BLaER1 (cell line): ENCODE results near the gene SIK3.

Experiments
- H3K27ac ChIP-seq: shearing (Covaris generic); formaldehyde crosslinking; 2 replicates; pipeline ENCODE4 v1.8.1; 2022
- H3K27me3 ChIP-seq: shearing (Covaris generic); formaldehyde crosslinking; 2 replicates; pipeline ENCODE4 v1.8.1; 2022
- H3K36me3 ChIP-seq: shearing (Covaris generic); formaldehyde crosslinking; 2 replicates; pipeline ENCODE4 v1.8.1; 2022
- H3K4me1 ChIP-seq: shearing (Covaris generic); formaldehyde crosslinking; 2 replicates; pipeline ENCODE4 v1.8.1; 2022
- H3K4me2 ChIP-seq: shearing (Covaris generic); formaldehyde crosslinking; 2 replicates; pipeline ENCODE4 v1.8.1; 2022
- H3K4me3 ChIP-seq: shearing (Covaris generic); formaldehyde crosslinking; 2 replicates; pipeline ENCODE4 v1.8.1; 2022
- H3K9ac ChIP-seq: shearing (Covaris generic); formaldehyde crosslinking; 2 replicates; pipeline ENCODE4 v1.8.1; 2022
- H3K9me3 ChIP-seq: shearing (Covaris generic); formaldehyde crosslinking; 2 replicates; pipeline ENCODE4 v1.8.1; 2022
- H4K20me1 ChIP-seq: shearing (Covaris generic); formaldehyde crosslinking; 2 replicates; pipeline ENCODE4 v1.8.1; 2022
- Cebpa-rat ChIP-seq: shearing (Covaris generic); IDR thresholded peaks from 2 replicates; pipeline ENCODE4 v1.8.1; 2022

Gene SIK3

GRCh38 chr11:116890193-116890592 lies 208.0 kb downstream of the SIK3 start:
- Histone ChIP-seq H3K4me2 (no peak overlapping the region), H3K9me3 (no peaks in the 10 kb centered on the region), H4K20me1 (no peaks in the 10 kb centered on the region), H3K27ac (no peak overlapping the region), H3K4me1 (peaks cover 6% of the 10 kb centered on the region; the same call in 1 of the 2 replicates), H3K36me3 (peaks cover 24% of the 10 kb centered on the region), H3K9ac (no peak overlapping the region), H3K4me3 (no peak overlapping the region), H3K27me3 (no peaks in the 10 kb centered on the region)
- no peak for TF ChIP-seq Cebpa-rat

GRCh38 chr11:116888884-116889549 lies 209.2 kb downstream of the SIK3 start:
- Histone ChIP-seq H3K9me3 (no peaks in the 10 kb centered on the region), H4K20me1 (no peaks in the 10 kb centered on the region), H3K4me3 (no peak overlapping the region), H3K9ac (no peak overlapping the region), H3K4me1 (peaks cover 6% of the 10 kb centered on the region; the same call in 1 of the 2 replicates), H3K27me3 (no peaks in the 10 kb centered on the region), H3K4me2 (no peak overlapping the region), H3K27ac (no peak overlapping the region), H3K36me3 (peaks cover 17% of the 10 kb centered on the region; the same call in 1 of the 2 replicates)
- TF ChIP-seq Cebpa-rat, result no peak

GRCh38 chr11:116888024-116888423 lies 210.2 kb downstream of the SIK3 start:
- Histone ChIP-seq H3K4me1 (peaks cover 6% of the 10 kb centered on the region; the same call in 1 of the 2 replicates), H3K9ac (no peak overlapping the region), H3K36me3 (peaks cover 7% of the 10 kb centered on the region; the same call in 1 of the 2 replicates), H3K4me2 (no peak overlapping the region), H3K9me3 (no peaks in the 10 kb centered on the region), H3K27ac (no peak overlapping the region), H3K27me3 (no peaks in the 10 kb centered on the region), H3K4me3 (no peak overlapping the region), H4K20me1 (no peaks in the 10 kb centered on the region)
- no peak for TF ChIP-seq Cebpa-rat

GRCh38 chr11:116885951-116886655 lies 212.1 kb downstream of the SIK3 start:
- Histone ChIP-seq H3K4me1 (peaks cover 6% of the 10 kb centered on the region; the same call in 1 of the 2 replicates), H3K36me3 (peaks cover 7% of the 10 kb centered on the region; the same call in 1 of the 2 replicates), H4K20me1 (no peaks in the 10 kb centered on the region), H3K9me3 (no peaks in the 10 kb centered on the region), H3K27ac (no peak overlapping the region), H3K9ac (no peak overlapping the region), H3K4me2 (no peak overlapping the region), H3K4me3 (no peak overlapping the region), H3K27me3 (no peaks in the 10 kb centered on the region)
- TF ChIP-seq Cebpa-rat, result no peak

GRCh38 chr11:116882386-116882785 lies 215.8 kb downstream of the SIK3 start:
- H3K4me3 ChIP-seq, result no peak overlapping the region
- no peaks in the 10 kb centered on the region for H3K4me1 ChIP-seq
- H3K9me3 ChIP-seq, result no peaks in the 10 kb centered on the region
- H3K4me2 ChIP-seq, result no peak overlapping the region
- TF ChIP-seq Cebpa-rat, result no peak
- H3K27me3 ChIP-seq, result no peaks in the 10 kb centered on the region
- no peak overlapping the region for H3K27ac ChIP-seq
- no peak overlapping the region for H3K9ac ChIP-seq
- H3K36me3 ChIP-seq, result peaks cover 9% of the 10 kb centered on the region; the same call in 1 of the 2 replicates
- H4K20me1 ChIP-seq, result no peaks in the 10 kb centered on the region

GRCh38 chr11:116881143-116881542 lies 217.1 kb downstream of the SIK3 start:
- Histone ChIP-seq H3K9me3 (no peaks in the 10 kb centered on the region), H3K4me3 (no peak overlapping the region), H3K4me1 (peaks cover 7% of the 10 kb centered on the region), H3K27me3 (no peaks in the 10 kb centered on the region), H3K36me3 (peaks cover 19% of the 10 kb centered on the region; the same call in 1 of the 2 replicates), H4K20me1 (no peaks in the 10 kb centered on the region), H3K9ac (no peak overlapping the region), H3K4me2 (no peak overlapping the region), H3K27ac (no peak overlapping the region)
- TF ChIP-seq Cebpa-rat, result no peak

- H3K27me3 ChIP-seq, result no peaks in the 10 kb centered on the region
- peaks cover 9% of the 10 kb centered on the region for H3K4me1 ChIP-seq
- H3K4me3 ChIP-seq, result no peak overlapping the region
- H3K9ac ChIP-seq, result no peak overlapping the region
- H3K36me3 ChIP-seq, result peaks cover 27% of the 10 kb centered on the region
- TF ChIP-seq Cebpa-rat, result no peak
- no peak overlapping the region for H3K27ac ChIP-seq
- no peak overlapping the region for H3K4me2 ChIP-seq
- H3K9me3 ChIP-seq, result no peaks in the 10 kb centered on the region
- no peaks in the 10 kb centered on the region for H4K20me1 ChIP-seq
Observed at GRCh38 chr11:116879800-116880625, 218.2 kb downstream of the SIK3 start.

- Histone ChIP-seq H3K4me1 (peaks cover 9% of the 10 kb centered on the region), H3K36me3 (peaks cover 60% of the 10 kb centered on the region), H3K4me2 (no peak overlapping the region), H3K4me3 (no peak overlapping the region), H3K27ac (no peak overlapping the region), H3K9me3 (no peaks in the 10 kb centered on the region), H3K27me3 (no peaks in the 10 kb centered on the region), H3K9ac (no peak overlapping the region), H4K20me1 (no peaks in the 10 kb centered on the region)
- no peak for TF ChIP-seq Cebpa-rat
Observed at GRCh38 chr11:116876656-116877055, 221.6 kb downstream of the SIK3 start.

- Histone ChIP-seq H3K4me3 (no peak overlapping the region), H4K20me1 (no peaks in the 10 kb centered on the region), H3K9me3 (no peaks in the 10 kb centered on the region), H3K4me2 (no peak overlapping the region), H3K27me3 (no peaks in the 10 kb centered on the region), H3K27ac (no peak overlapping the region), H3K9ac (no peak overlapping the region), H3K36me3 (peaks cover 69% of the 10 kb centered on the region), H3K4me1 (peaks cover 9% of the 10 kb centered on the region)
- no peak for TF ChIP-seq Cebpa-rat
Observed at GRCh38 chr11:116875194-116875593, 223.0 kb downstream of the SIK3 start.

GRCh38 chr11:116874251-116874650 lies 224.0 kb downstream of the SIK3 start:
- no peak overlapping the region for H3K27ac ChIP-seq
- no peak overlapping the region for H3K9ac ChIP-seq
- peaks cover 9% of the 10 kb centered on the region for H3K4me1 ChIP-seq
- no peaks in the 10 kb centered on the region for H3K27me3 ChIP-seq
- H4K20me1 ChIP-seq, result no peaks in the 10 kb centered on the region
- TF ChIP-seq Cebpa-rat, result no peak
- H3K4me2 ChIP-seq, result no peak overlapping the region
- no peaks in the 10 kb centered on the region for H3K9me3 ChIP-seq
- peaks cover 78% of the 10 kb centered on the region for H3K36me3 ChIP-seq
- H3K4me3 ChIP-seq, result no peak overlapping the region
